Vagina (tissue), 2 donors: ENCODE results near the gene DHRSX.

Experiments
- CTCF ChIP-seq, 3 experiments: fragments of 450-650 bp in 2 of 3; fragments of 200-600 bp in 1 of 3; sonication (generic) in 1 of 3; IDR thresholded peaks; one replicate each; pipeline ENCODE4 v1.5.1; 2017 to 2019; ENCODE audit warnings: antibody characterized with exemption in 3 of 3, mild to moderate bottlenecking in 2 of 3, moderate library complexity in 2 of 3
- POLR2A ChIP-seq, 2 donors: fragments of 450-650 bp; IDR thresholded peaks; one replicate each; pipeline ENCODE4 v1.6.1; 2017; ENCODE audit warnings: antibody characterized with exemption in 2 of 2, mild to moderate bottlenecking in 2 of 2, moderate library complexity in 2 of 2
- POLR2AphosphoS5 ChIP-seq, 2 donors: sonication (generic); formaldehyde crosslinking; IDR thresholded peaks; one replicate each; pipeline ENCODE4 v1.9.0; 2017; ENCODE audit warnings: antibody characterized with exemption in 2 of 2, mild to moderate bottlenecking in 2 of 2, low read depth in 1 of 2; ENCODE audit not compliant: insufficient read depth in 1 of 2

DNA sequence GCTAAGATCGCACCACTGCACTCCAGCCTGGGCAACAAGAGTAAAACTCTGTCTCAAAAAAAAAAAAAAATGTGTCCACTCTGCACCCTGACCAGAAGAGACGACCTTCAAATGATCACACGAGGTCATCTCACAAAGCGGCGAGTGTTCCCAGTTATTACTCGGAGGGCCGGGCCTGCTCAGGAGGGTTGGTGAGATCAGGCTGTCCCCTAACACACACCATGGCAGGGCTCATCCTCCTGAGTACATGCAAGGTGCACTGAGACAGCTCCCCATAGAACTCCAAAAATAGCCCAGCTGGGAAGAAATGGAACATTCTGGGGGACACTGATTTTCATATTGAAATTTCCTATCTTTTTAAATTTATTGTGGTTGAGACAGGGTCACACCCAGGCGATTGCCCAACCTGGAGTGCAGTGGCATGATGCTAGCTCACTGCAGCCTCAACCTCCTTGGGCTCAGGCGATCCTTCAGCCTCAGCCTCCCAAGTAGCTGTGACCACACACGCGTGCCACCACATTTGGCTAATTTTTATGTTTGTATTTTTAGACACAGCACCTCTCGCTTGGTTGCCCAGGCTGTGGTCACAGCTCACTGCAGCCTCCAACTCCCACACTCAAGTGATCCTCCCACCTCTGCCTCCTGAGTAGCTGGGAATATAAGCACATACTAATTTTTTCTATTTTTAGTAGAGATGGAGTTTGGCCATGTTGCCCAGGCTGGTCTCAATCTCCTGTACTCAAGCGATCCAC, 51.5 kb downstream of the DHRSX start:
- no peak for TF ChIP-seq POLR2A (IDR thresholded peaks at IDR 0.05)
- TF ChIP-seq CTCF (IDR thresholded peaks at IDR 0.05): no peak
- TF ChIP-seq POLR2AphosphoS5 (IDR thresholded peaks at IDR 0.05; ENCODE audit: insufficient read depth in 1 of 2, low read depth in 1 of 2): no peak
